Ishikawa (cell line): ENCODE results near the gene SNAP25.

Experiments
- CEBPB ChIP-seq: IDR thresholded peaks from 2 replicates; pipeline ENCODE4 v1.6.1; 2012
- CREB1 ChIP-seq: IDR thresholded peaks from 2 replicates; pipeline ENCODE4 v1.6.1; 2012; ENCODE audit warnings: low read depth
- EGR1 ChIP-seq: IDR thresholded peaks from 2 replicates; pipeline ENCODE4 v1.6.1; 2012
- EP300 ChIP-seq: IDR thresholded peaks from 2 replicates; pipeline ENCODE4 v1.6.1; 2012; ENCODE audit warnings: borderline replicate concordance
- FOXM1 ChIP-seq: IDR thresholded peaks from 2 replicates; pipeline ENCODE4 v1.6.1; 2012; ENCODE audit warnings: low read depth, borderline replicate concordance
- NFIC ChIP-seq: IDR thresholded peaks from 2 replicates; pipeline ENCODE4 v1.6.1; 2012
- RAD21 ChIP-seq: IDR thresholded peaks from 2 replicates; pipeline ENCODE4 v1.6.1; 2012; ENCODE audit warnings: low read depth
- TAF1 ChIP-seq: IDR thresholded peaks from 2 replicates; pipeline ENCODE4 v1.6.1; 2012; ENCODE audit warnings: low read depth, mild to moderate bottlenecking
- TCF12 ChIP-seq: IDR thresholded peaks from 2 replicates; pipeline ENCODE4 v1.6.1; 2012; ENCODE audit warnings: low read depth
- TEAD4 ChIP-seq: IDR thresholded peaks from 2 replicates; pipeline ENCODE4 v1.6.1; 2012
- YY1 ChIP-seq: IDR thresholded peaks from 2 replicates; pipeline ENCODE4 v1.6.1; 2012; ENCODE audit warnings: low read depth
- ZBTB7A ChIP-seq: IDR thresholded peaks from 2 replicates; pipeline ENCODE4 v1.6.1; 2012; ENCODE audit warnings: low read depth
- TF ChIP-seq, protein P1 (sequence below): IDR thresholded peaks from 2 replicates; pipeline ENCODE4 v1.6.1; 2012
- TF ChIP-seq, protein P2 (sequence below): IDR thresholded peaks from 2 replicates; pipeline ENCODE4 v1.6.1; 2012
- TF ChIP-seq, protein P3 (sequence below): IDR thresholded peaks from 2 replicates; pipeline ENCODE4 v1.6.1; 2012; ENCODE audit warnings: low read depth, mild to moderate bottlenecking

SNAP25 gene

DNA sequence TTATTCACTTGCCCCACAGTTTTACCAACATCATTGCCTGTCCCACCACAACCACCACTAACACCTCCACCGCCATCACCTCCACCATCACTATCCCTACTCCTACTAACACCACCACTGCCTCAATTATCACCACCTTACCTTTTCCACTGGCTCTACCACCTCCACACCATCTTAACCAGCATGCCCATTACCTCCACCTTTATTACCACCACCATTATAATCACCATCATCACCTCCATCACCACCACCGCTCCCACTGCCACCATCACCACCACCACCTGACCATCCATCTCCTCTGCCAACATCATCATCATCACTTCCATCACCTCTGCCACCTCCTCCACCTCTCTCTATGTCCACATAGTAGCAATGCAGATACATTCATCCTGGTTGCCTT lies 90.0 kb downstream of the SNAP25 start:
- TF ChIP-seq CEBPB (no peak), TEAD4 (no peak), ZBTB7A (no peak), CREB1 (no peak), TCF12 (no peak), FOXM1 (no peak), EP300 (no peak), EGR1 (no peak), NFIC (no peak)
- TF ChIP-seq, protein P1, sequence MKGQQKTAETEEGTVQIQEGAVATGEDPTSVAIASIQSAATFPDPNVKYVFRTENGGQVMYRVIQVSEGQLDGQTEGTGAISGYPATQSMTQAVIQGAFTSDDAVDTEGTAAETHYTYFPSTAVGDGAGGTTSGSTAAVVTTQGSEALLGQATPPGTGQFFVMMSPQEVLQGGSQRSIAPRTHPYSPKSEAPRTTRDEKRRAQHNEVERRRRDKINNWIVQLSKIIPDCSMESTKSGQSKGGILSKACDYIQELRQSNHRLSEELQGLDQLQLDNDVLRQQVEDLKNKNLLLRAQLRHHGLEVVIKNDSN = no peak
- TF ChIP-seq, protein P2, sequence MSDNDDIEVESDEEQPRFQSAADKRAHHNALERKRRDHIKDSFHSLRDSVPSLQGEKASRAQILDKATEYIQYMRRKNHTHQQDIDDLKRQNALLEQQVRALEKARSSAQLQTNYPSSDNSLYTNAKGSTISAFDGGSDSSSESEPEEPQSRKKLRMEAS = no peak

DNA sequence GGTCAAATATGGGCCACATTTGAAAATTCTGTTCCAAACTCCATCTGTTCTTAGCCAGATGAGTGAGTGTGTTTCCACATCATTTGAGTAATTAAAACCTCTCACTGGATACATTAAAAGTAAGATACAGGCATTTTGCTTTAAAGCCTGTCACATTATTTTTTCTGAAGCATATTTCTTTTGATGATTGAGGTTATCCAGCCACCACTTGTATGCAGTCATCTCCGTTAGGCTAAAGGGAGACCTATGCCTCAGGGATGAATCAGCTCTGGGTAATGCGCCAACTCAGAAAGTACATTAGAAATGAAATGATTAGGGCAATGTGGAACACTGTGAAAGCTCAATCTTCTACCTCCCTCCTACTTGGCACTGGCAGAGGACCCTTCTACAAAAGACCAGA lies 90.7 kb downstream of the SNAP25 start:
- no peak for TF ChIP-seq CREB1
- TF ChIP-seq, protein P3, sequence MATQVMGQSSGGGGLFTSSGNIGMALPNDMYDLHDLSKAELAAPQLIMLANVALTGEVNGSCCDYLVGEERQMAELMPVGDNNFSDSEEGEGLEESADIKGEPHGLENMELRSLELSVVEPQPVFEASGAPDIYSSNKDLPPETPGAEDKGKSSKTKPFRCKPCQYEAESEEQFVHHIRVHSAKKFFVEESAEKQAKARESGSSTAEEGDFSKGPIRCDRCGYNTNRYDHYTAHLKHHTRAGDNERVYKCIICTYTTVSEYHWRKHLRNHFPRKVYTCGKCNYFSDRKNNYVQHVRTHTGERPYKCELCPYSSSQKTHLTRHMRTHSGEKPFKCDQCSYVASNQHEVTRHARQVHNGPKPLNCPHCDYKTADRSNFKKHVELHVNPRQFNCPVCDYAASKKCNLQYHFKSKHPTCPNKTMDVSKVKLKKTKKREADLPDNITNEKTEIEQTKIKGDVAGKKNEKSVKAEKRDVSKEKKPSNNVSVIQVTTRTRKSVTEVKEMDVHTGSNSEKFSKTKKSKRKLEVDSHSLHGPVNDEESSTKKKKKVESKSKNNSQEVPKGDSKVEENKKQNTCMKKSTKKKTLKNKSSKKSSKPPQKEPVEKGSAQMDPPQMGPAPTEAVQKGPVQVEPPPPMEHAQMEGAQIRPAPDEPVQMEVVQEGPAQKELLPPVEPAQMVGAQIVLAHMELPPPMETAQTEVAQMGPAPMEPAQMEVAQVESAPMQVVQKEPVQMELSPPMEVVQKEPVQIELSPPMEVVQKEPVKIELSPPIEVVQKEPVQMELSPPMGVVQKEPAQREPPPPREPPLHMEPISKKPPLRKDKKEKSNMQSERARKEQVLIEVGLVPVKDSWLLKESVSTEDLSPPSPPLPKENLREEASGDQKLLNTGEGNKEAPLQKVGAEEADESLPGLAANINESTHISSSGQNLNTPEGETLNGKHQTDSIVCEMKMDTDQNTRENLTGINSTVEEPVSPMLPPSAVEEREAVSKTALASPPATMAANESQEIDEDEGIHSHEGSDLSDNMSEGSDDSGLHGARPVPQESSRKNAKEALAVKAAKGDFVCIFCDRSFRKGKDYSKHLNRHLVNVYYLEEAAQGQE = no peak
- TF ChIP-seq EGR1 = no peak
- TF ChIP-seq CEBPB = no peak
- no peak for TF ChIP-seq EP300
- no peak for TF ChIP-seq TAF1

DNA sequence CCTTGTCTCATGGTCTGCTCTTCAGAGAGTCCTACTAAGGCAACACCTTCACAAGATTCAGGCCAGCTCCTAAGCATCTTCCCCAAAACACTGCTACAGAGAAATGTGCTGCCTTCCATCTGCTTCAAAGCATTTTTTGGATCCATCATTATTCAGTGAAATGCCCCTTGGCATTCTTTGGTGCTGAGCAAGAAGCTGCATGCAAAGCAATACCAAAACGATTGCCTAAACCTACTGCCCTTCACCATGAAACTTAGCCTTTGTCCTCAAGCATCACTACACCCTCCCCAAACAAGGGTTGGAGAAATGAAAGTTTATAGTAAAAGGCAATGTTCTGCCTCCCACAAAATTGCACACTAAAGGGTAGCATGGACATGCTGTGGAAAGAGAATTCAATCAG lies 93.5 kb downstream of the SNAP25 start:
- no peak for TF ChIP-seq CREB1
- TF ChIP-seq CEBPB = no peak
- TF ChIP-seq, protein P2 = no peak
- no peak for TF ChIP-seq RAD21
- no peak for TF ChIP-seq EGR1
- no peak for TF ChIP-seq ZBTB7A
- no peak for TF ChIP-seq TAF1
- no peak for TF ChIP-seq TEAD4
- TF ChIP-seq FOXM1 = no peak
- TF ChIP-seq, protein P3 = no peak
- no peak for TF ChIP-seq EP300

DNA sequence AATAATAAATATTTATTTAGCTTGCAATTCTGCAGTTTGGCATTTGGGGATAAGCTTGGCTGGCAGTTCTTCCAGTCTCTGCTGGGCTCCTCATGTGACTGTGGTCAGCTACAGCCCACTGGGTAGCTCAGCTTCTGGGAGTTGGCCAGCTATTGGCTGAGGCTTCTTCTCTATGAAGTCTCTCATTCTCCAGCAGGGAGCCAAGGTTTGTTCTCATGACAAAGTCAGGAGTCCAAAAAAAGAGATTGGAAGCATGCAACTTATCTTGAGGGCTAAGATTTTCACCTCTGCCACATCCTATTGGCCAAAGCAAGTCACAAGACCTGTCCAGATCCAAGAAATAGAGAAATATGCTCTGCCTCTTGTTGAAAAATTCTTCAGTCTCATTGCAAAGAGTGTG lies 94.6 kb downstream of the SNAP25 start:
- TF ChIP-seq NFIC (no peak), EGR1 (no peak), YY1 (no peak), EP300 (no peak)

DNA sequence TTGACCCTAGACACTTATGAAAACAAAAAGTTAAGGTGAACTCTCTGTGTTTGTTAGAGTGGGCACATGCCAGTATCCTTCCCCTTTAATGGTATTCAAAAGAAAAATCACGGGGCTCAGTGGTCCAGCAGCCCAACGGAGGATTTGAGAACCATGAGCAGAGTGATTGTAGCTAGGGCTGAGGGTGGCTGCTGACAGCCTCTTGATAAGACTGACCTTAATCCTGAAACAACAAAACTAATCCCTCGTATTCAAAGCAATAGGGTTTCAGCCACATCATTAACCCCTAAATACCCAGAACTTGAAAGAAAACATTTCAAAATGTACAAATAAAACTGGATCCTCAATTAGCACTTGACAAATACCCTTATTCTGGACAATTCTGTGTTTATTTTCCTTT lies 95.1 kb downstream of the SNAP25 start:
- TF ChIP-seq NFIC (no peak), YY1 (no peak), ZBTB7A (no peak)

DNA sequence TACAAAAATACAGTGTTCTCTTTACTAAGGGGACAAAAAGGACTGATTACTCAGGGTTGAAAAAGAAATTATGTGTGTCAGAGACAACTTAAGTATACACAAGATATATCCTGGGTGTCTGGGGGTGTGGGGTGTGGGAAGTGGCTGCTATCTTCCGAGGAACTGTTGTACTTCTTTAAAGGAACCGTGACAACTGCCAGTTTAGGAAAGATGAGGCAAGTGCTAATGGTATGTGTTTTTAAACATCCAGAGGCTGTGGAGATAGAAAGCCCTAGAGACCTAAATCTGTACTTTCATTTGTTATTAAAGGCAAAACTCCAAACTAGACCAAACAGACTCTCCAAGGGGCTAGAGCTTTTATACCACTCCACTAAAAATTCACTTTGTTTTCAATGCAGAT lies 95.6 kb downstream of the SNAP25 start:
- TF ChIP-seq, protein P1 = no peak
- TF ChIP-seq CEBPB (no peak), EGR1 (no peak), TEAD4 (no peak), NFIC (no peak), YY1 (no peak), FOXM1 (no peak), RAD21 (no peak), EP300 (no peak), ZBTB7A (no peak), CREB1 (no peak), TCF12 (no peak), TAF1 (no peak)
- TF ChIP-seq, protein P3 = no peak
- TF ChIP-seq, protein P2 = no peak
